NCI-H2081 treated with DMSO at 0.1 percent for 48 hours (cell line): ENCODE measurements around the gene SLC39A8.
"Not testable (repeated sequence)": the region's sequence is repeated elsewhere in the genome, so short reads cannot be mapped to it uniquely, and the experiment has no call there.

ENCODE experiments used
- DNase-seq: peaks from one replicate; lab custom pipeline; 2025; lab: John Stamatoyannopoulos, UW

Gene SLC39A8

DNA sequence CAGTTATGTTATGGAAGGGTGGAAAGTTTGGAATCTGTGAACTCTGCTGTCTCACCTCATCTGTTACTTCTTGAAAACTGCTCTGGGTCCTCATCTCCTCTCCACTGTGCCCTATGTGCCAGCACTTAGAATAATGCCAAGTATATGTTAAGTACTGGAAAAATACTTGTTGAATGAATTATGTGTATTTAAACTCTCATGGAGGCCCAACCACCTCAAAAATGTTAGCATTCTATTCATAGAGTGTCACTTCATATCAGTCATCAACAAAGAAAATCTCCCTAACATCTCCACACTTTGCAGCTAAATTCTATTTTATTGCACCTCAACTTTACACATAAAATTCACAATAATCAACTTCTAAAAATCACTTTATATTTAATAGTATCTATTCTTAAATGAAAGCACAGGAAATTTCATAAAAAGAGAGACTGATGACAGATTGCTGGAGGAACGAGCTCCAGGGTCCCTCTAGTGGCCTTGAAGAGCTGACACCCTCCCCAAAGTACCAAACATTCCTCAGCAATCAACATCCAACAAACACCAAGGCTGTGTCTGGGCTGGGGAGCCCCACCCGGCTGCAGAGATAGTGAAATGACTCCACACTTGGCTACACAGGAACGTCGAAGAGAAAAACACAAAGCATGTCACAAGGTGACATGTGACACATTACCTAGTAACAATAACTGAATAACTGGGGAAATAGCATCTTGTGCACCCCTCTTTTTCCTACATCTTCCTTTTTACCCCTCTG, 45.8 kb downstream of the SLC39A8 start:
- no peak for DNase-seq

DNA sequence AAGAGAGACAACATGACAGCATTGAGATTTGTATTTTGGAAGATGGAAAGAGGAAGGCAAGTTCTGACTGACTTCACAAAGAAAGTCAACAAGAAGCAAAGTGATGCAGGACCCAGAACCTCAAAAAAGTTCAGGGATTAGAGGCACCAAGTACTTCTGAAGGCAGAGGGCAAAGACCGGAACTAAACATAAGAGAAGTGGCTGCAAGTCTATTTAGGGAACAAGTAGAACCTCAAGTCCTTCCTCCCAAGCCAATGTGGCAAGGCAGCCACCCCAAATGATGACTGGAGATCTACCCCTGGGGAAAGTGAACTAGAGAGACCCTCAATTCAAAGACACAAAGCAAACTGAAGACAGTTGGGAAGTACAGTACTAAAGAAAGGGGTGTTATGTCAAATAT, 46.6 kb downstream of the SLC39A8 start:
- DNase-seq, result no peak

DNA sequence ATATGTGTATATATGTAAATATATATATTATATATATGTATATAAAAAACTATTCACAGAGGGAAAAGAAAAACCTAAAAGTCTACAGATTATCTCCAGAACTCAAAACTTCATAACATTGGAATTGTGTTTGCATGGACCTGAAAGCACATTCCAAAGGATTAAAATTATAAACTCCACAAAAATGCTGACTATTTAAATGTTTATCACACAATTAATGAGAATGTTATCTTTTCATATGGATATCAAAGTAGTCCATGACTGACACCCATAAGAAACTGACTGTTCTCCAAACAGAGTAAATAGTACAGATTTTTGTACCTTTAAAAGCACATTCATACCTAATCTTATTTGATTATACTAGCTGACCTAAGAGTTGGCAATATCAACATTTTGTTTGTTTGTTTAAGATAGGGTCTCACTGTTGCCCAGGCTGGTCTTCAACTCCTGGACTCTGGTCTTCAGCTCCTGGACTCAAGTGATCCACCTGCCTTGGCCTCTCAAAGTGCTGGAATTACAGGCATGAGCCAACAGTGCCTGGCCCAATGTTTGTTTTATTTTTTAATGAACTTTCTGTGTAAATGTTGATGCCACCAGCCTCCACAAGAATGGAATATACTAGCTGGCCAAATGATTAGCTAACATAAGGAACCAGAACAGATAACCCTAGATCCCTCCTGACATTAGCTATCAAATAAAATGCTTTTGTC, 50.0 kb downstream of the SLC39A8 start:
- no peak for DNase-seq

DNA sequence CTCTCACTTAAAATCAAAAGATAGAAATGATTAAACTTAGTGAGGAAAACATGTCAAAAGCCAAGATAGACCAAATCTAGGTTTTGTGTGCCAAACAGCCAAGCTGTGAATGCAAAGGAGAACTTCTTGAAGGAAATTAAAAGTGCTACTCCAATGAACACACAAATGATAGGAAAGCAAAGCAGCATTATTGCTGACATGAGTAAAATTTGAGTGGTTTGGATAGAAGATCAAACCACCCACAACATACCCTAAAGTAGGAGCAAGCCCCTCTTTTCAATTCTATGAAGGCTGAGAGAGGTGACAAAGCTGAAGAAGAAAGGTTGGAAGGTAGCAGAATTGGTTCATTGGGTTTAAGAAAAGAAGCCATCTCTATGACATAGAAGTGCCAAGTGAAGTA, 56.8 kb downstream of the SLC39A8 start:
- DNase-seq, result no peak

DNA sequence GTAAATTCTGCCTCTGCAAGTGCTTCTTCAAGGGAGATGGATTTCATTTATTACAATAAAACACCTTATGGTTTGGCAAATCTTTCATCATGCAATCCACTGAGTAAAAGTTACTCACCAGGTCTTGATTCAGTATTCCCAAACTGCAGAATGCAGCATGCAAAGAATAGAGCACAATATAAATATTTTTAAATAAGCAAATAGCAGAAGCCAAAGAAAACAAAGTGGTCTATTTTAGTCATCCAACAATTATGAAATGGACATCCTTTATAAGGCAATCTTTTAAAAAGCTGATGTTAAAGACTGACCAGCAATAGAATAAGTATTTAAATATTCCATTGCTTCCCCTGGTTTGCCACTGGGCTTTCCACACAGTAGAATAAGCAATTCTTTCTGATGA, 59.5 kb downstream of the SLC39A8 start:
- DNase-seq, result no peak

DNA sequence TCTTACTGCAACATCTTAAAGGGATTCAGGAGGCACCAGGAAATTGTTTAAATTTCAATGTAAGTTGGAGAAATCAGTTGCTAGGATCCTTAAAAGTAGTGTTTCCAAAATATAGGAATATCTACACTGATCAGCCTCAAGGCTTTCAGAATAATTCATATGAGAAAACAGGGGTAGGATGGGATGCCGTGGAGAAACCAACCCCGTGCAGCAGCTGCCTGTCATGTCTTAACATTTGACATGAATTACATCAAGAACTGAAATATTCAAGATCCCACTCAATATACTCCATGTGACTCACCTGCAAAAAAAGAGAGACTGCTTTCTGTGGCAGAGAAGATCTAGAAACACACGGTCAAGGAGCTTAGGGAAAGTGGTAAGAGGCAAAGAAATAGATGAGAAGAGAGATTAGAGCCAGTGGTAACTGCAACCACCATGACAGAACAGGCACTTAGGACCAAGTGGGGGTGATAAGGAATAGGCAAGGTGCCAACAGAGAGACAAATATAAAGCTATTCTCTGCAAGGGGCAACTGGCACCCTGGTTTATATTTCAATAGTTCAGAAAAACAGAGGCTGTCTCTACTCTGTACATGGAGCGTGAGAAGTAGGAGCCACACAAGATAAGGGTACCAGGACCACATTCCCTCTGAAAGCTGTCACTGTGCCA, 64.0 kb downstream of the SLC39A8 start:
- no peak for DNase-seq

DNA sequence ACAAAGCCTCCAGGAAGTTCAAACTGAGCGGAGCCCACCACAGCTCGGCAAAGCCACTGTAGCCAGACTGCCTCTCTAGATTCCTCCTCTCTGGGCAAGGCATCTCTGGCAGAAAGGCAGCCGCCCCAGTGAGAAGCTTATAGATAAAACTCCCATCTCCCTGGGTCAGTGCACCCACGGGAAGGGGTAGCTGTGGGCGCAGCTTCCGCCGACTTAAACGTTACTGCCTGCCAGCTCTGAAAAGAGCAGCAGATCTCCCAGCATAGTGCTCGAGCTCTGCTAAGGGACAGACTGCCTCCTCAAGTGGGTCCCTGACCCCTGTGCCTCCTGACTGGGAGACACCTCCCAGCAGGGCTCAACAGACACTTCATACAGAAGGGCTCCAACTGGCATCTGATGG, 72.0 kb downstream of the SLC39A8 start:
- not testable (repeated sequence) for DNase-seq

DNA sequence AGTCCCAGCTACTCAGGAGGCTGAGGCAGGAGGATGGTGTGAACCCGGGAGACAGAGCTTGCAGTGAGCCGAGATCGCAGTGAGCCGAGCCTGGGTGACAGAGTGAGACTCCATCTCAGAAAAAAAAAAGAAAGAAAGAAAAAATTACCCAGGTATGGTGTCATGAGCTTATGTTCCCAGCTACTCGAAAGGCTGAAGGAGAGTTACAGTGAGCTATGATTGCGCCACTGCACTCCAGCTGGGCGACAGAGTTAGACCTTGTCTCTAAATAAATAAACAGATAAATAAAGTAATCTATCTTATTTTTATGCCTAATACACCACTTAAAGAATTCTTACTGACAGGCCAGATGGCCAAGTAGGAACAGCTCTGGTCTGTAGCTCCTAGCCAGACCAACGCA, 73.0 kb downstream of the SLC39A8 start:
- DNase-seq, result no peak

DNA sequence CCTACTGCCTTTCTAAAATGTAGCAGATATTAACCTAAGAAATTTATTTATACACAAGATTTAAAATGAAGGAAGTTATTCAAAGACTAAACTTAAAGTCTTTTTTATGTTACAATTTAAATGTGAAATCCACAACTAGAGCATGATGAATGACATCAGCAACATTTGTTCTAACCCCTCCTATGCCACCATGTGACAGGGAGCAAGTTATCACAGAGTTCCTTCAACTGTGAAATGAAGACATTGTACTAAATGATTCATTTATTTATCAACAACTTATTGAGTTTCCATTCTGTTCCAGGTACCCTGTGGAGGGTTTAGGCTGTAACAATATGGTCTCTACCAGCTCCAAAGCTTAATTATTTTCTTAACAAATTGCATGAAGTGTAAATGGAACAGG, 76.9 kb downstream of the SLC39A8 start:
- DNase-seq, result no peak

DNA sequence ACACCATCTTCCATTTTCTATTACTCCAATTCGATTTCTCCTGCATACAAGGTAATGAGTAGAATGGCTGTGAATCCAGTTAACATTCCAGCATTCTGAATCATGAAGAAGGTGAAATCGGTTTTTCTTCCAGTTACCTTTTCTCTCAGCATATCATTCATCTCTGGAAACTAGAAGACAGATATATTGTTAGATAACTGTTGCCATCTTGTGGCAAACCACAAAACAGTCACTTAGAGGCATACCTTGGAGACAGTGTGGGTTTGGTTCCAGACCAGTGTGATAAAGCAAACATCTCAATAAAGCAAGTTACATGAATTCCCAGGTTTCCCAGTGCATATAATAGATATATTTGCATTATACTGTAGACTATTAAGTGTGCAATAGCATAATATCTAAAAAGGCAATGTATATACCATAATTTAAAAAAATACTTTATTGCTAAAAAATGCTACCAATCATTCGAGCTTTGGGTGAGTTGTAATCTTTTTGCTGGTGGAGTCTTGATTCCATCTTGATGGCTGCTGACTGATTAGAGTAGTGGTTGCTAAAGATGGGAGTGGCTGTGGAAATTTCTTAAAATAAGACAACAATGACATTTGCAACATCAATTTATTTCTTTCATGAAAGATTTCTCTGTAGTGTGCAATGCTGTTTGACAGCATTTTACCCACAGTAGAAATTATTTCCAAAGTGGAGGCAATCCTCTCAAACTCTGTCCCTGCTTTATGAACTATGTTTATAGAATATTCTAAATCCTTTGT, 82.1 kb downstream of the SLC39A8 start:
- peak; percentile 8 for DNase-seq

DNA sequence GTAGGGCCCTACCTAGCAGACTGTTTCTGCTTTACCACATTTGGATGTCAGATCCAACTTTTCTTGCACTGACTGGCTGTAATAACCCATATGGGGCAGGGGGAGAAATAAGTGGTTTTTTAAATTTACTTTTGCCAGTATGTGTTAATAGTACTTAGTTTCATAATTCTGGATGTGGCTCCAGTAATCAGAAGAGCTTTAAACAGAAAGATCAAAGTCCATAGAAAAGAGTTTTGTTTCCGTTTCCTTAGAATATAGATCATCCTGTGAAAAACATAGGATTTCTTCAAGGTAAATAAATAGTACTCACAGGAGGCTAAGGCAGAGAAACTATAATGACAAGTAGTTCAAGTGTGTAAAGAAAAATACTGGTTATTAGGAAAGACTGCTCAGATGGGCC, 85.6 kb downstream of the SLC39A8 start:
- no peak for DNase-seq

DNA sequence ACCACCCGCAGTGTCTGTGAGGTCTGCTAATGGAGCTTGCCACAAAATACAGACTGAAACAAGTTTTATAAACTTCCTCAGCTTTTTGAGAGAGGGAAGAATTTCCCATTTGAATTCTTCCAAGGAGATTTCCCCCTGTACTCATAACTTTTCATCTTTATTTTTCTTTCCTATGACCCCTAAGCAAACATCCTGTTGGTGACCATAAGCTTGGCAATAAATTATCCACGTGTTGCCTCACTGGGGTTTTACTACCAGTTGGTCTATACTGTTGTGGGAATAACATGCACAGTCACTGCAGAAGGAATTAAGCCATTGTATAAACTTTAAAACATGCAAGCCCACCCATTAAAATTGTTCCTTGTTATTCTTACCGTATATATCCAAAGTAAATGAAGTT, 86.2 kb downstream of the SLC39A8 start:
- DNase-seq, result no peak

DNA sequence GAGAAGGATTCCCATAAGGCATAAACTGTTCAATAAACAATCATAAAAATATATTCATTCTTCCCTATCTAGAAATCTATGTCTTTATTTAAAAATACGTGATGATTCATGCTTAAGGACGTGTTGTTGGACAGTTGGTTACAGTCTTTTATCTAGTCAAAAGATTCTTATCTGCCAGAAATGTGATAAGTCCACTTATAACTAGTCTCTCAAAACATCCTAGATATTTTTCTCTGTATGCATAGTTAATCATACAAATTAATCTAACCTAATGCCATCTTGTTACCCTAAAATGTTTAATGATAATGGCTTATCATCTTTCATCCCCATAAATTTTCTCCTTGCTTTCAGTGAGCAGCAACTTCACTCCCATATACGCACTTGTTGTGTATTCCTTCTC, 89.0 kb downstream of the SLC39A8 start:
- no peak for DNase-seq

DNA sequence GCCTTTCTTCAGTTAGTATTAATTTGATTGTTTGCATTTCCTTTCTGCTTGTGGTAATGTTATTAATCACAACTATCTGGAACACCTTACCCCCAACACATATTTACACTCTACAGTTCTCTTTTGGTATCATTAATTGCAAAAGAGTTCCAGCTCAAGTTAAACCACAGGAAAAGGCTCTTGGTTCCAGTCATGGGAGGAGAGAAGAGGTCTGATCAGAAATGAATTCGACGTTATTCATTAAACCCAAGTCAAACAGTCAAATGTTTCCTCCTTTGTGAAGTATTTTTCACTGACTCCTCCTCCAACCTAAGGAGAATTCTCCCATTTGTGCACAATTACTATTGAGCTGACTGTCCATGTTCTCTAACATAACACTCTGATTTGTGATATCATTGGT, 91.4 kb downstream of the SLC39A8 start:
- no peak for DNase-seq

DNA sequence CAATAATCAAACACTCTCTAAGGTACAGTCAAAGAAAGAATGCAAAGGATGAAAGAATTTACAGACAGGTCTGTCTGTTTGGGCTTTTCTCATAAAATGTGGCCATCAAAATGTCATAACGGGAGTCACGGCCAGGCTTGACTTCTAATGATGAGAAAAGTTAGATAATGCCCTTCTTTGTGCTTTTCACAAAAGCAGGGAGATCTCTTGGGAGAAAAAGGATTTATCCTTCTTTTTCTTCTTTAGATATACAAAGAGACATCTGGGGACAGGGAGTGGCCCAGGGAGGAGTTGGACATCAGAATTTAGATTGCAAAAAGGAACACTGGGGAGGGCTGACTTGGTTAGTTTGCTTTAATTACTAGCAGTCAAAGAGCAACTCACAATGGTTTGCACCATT, 93.1 kb downstream of the SLC39A8 start:
- no peak for DNase-seq

DNA sequence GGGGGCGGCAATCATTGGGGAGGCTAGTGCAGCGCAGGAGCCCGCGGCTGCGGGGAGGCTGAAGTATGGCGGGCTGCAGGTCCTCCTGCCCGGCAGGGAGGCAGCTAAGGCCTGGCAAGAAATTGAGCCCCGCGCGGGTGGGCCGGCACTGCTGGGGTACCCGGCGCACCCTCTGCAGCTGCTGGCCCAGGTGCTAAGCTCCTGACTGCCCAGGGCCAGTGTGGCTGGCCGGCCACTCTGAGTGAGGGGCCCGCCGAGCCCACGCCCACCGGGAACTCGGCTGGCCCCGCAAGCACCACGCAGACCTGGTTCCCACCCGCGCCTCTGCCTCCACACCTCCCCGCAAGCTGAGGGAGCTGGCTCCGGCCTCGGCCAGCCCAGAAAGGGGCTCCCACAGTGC, 94.9 kb downstream of the SLC39A8 start:
- no peak for DNase-seq

DNA sequence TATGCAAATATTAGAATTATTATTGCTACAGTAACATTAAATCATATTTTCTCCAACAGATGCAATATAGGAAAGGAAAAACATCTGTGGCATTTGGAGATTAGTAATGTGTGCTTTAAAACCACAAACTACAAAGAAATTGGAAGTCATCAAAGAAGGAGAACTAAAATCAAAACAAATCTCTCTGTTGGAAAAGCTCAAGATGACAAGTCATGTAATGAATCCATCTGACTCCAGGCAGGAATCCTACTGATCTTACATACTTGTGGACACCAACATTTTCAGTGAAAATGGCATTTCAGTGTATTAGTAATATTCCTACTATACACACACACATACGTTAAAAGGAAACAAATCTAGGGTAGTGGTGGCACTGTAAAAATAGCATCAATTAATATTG, 98.2 kb downstream of the SLC39A8 start:
- no peak for DNase-seq

DNA sequence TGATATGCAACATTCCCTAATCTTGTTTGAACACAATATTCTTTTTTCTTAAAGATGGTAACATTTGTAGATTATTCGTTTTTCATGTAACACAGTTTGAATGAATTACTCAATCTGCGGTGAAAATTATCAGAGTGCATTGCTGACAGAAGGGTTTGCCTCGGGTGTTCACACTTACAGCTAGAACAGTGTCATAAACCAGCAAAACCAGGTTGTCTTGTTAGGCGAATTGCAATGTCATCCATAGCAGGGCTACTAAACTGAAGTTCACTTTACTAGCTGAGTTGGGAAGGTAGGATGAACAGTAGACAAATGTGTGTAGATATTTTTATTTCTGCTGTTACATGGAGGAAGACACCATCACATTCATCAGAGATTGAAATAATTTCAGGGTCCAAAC, 98.9 kb downstream of the SLC39A8 start:
- no peak for DNase-seq

DNA sequence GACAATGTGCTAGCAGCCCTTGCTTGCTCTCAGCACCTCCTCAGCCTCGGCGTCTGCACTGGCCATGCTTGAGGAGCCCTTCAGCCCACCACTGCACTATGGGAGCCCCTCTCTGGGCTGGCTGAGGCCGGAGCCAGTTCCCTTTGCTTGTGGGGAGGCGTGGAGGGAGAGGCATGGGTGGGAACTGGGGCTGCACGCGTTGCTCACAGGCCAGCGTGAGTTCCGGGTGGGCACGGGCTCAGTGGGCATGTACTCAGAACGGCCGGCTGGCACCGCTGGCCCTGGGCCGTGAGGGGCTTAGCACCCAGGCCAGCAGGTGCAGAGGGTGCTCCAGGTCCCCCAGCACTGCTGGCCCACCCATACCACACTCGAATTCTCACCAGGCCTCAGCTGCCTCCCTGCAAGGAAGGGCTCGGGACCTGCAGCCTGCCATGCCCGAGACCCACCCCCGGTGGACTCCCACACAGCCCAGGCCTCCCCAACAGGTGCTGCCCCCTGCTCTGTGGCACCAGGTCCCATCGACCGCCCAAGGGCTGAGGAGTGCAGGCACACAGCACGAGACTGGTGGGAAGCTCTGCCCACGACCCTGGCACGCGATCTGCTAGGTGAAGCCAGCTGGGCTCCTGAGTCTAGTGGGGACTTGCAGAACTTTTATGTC, 100.3 kb downstream of the SLC39A8 start:
- DNase-seq, result no peak

DNA sequence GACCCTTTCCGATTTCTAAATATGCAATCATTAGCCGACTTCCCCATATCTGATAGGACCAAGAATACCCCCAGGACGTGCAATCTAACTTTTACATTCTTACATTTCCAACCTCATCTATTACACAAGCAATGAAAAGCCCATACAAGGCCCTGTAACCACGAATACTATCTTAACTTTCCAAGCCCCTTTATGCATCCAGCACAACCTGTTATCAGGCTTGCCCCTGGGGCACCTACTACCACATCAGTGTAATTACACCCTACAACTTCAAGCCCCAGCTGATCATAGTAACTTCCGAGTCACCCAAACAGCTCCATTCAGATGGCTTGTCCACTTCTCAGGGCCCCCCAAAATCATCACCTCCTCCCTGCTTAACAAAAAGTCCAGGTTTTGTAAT, 102.0 kb downstream of the SLC39A8 start:
- DNase-seq, result not testable (repeated sequence)

DNA sequence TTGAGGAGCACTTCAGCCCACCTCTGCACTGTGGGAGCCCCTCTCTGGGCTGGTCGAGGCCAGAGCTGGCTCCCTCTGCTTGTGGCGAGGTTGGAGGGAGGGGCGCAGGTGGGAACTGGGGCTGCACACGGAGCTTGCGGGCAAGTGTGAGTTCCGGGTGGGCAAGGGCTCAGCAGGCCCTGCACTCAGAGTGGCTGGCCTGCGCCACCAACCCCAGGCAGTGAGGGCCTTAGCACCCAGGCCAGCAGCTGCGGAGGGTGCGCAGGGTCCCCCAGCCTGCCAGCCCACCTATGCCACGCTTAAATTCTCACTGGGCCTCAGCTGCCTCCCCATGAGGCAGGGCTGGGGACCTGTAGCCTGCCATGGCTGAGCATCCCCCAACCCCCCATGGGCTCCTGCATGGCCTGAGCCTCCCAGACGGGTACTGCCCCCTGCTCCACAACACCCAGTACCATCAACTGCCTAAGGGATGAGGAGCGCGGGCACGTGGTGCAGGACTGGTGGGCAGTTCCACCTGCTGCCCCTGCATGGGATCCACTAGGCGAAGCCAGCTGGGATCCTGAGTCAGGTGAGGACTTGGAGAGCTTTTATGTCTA, 110.9 kb downstream of the SLC39A8 start:
- DNase-seq, result no peak

DNA sequence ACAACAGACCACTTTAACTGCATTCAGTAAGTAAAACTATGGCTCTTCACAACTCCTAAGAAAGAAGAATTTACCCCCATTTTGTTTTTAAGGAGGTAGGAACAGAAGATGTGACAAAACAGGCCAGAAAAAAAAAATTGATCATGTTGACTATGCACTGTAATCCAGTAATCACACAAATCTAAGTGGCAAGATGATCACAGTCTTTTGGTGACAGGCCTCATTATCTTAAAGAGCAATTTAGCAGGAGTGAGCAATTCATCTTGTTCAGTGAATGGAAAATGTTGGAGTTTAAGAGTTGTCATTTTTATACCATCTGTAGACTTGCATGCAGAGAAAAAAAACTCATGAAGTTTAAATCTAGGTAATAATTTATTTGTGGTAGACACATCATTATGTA, 115.1 kb downstream of the SLC39A8 start:
- DNase-seq, result peak; percentile 3
